GM21526 (cell line): ENCODE results near the gene KAZN.

ENCODE experiments used
- ATAC-seq: cut with Tn5 transposase; IDR thresholded peaks from one replicate; pipeline ENCODE4 v1.9.1; 2021; ENCODE audit warnings: moderate library complexity; ENCODE audit not compliant: unreplicated experiment, low FRiP score

The KAZN gene

GRCh38 chr1:14987829-14988603, 389.5 kb downstream of the KAZN start:
- no peak for ATAC-seq

- no peak for ATAC-seq
Observed at GRCh38 chr1:14988636-14989035, 390.2 kb downstream of the KAZN start.

DNA sequence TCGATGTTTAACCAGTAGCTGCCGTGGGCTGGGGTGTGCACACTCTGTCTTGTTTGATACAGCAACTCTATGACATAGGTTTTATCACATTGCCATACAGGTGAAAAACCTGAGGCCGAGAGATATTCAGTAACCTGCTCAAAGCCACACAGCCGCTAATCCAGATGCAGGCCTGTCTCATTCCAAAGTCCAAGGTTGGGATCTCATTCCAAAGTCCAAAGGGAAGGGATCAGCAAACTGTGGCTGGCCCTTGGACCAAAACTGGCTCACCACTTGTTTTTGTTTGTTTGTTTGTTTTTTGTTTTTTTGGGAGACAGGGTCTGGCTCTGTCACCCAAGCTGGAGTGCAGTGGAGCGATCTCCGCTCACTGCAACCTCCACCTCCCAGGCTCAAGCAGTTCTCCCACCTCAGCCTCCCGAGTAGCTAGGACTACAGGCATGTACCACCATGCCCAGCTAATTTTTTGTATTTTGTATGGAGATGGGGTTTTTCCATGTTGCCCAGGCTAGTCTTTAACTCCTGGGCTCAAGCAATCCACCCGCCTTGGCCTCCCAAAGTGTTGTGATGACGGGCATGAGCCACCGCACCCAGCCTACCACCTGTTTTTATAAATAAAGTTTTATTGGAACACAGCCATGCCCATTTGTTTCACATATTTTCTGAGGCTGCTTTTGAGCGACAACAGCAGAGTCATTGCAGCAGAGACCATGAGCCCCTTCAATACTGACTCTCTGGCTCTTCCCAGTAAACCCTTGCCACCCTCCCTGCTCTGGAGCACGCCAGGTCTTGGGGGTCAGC, 391.6 kb downstream of the KAZN start:
- ATAC-seq: no peak

- no peak for ATAC-seq
Observed at GRCh38 chr1:14993414-14993813, 394.9 kb downstream of the KAZN start.

- no peak for ATAC-seq
Observed at GRCh38 chr1:14994148-14994547, 395.7 kb downstream of the KAZN start.

DNA sequence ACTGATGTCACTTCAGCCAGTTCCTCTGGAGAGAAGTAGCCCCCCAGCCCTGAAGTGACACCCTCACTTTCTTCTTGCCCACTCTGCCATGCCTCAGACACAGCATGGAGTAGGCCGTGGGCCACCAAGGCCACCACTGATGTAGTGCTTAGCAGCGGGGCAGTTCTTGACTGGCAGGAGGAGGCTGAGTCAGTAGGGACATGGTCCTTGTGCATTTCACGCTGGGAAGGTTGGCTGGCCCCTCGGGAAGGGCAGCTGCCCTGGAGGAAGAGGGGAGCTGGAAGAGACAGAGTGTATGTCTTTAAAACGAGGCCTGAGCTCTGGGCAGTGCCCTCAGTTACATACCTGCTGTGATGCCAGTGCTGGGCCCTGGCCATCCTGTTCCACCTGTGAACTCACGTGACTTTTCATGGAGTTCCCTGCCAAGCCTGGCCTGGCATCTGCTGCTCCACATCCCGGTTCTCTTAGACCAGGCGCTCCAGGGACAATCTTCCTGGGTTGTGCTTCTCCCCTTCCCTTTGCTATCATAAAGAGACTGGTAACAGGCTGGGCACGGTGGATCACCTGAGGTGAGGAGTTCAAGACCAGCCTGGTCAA, 396.5 kb downstream of the KAZN start:
- no peak for ATAC-seq

DNA sequence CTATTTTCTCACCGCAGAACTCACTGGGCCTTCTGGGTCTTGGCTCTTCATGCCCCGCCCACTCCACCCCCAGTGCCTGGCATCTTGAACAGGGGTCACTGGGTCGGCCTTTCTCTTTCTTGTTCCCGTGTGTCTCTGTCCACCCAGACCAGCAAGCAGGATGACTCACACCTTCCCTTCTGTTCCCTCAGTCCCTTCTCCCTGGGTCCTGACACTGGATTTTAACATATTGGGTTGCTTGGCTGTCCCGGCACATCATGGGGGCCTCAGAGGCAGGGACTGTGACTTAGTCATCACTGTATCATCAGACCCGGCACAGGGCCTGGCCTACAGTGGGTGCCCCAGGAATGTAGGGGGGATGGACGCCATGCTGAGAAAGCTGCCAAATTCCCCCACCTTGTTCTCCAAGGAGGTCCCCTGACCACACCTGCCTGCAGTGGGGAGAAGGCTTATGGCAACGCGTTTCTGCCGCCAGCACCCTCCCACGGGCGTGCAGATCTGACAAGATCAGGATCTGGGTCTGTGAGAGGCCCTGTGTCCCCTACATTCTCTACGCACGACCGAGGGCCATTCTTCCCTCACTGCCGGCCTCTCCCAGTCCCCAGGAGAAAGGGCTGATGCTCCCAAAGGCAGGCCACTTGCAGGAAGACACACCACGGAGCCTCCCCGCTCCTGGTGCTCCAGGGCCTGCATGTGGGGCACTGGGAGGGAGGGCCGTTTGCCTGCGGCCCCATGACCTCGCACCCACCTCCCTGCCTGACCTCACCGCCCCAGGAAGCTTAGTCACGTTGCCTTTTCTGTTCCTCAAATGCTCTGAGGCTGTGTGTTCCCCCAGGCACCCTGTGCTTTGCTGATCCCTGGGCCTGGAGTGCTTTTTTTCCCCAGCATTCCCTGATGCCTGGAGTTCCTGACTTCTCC, 397.9 kb downstream of the KAZN start:
- no peak for ATAC-seq

DNA sequence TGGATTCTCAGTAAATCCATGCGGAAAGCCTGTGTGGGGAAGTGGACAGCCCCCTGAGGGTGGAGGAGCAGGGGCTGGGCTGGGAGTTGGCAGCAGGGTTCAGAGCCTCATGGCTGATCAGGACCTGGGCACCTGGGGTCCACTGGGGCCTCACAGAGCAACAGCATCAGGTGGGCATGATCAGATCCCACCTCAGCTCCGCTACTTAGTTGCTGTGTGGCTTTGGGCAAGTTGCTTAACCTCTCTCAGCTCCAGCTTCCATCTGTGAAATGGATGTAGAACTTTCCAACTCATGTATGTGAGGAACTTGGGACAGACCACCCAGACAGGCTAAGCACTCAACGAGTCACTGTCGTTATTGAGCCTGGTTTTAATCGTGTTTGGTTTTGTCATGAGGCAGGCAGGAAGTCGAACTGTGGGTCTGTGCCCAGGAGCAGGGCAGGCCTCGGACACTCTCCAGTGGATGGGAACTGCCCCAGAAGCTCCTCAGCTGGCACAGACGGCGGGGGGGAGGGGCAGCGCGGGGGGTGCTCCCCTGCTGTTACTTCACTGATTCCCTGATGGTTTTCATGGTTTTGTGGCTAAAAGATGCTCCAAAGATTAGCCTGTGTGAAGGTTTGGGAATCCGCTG, 399.3 kb downstream of the KAZN start:
- ATAC-seq: no peak

GRCh38 chr1:14999441-14999840, 401.0 kb downstream of the KAZN start:
- no peak for ATAC-seq

DNA sequence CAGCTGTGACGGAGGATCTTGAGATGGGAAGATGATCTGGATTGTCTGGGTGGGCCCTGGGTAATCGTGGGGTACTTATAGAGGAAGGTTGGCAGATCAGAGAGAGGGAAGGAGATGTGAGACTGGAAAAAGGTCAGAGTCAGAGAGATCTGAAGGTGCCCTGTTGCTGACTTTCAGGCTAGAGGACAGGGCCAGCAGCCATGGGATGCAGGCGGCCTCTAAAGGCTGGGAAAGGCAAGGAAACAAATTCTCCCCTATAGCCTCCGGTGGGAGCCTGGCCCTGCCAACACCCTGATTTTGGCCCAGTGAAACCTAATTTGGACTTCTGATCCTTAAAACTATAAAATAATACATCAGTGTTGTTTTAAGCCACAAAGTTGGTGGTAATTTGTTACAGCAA, 401.5 kb downstream of the KAZN start:
- no peak for ATAC-seq

- ATAC-seq: no peak
Observed at GRCh38 chr1:15000671-15001070, 402.2 kb downstream of the KAZN start.

GRCh38 chr1:15001317-15001915, 402.9 kb downstream of the KAZN start:
- ATAC-seq: no peak

GRCh38 chr1:15002325-15002724, 403.8 kb downstream of the KAZN start:
- ATAC-seq: no peak

DNA sequence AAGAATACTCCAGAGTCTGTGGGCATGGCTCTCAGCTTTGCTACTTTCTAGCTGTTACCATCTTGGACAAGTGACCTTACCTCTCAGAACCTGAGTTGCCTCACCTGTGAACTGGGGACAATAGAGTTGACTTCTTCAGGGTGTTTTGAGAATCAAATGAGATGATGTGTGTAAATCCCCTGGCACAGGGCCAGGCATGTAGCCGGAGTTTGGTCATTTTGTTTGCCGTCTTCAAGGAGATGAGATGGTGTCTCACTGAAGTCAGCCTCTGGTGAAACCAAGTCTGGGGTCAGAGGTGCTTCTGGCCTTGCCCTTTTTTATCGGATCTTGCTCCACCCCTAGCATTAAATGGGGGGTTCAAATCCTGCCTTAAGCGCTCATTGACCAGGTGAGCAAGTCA, 405.9 kb downstream of the KAZN start:
- ATAC-seq: no peak

DNA sequence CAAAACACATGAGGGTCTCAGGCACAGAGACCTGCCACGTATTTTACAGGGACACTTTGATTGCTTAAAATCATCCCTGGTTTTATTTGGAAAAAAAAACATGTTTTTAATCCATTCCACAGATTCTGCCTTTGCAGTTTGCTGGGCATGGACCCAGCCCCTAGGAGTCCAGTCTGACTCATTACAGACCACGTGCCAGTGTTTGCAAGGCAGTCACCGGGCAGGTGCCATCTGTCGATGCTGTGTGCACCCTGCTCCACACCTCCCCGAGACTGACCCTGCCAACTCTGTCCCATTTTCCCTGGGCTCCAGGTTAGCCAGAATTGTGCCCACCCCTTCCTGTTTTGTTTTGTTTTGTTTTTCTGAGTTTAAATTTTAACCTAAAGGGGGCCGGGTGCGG, 406.6 kb downstream of the KAZN start:
- no peak for ATAC-seq

DNA sequence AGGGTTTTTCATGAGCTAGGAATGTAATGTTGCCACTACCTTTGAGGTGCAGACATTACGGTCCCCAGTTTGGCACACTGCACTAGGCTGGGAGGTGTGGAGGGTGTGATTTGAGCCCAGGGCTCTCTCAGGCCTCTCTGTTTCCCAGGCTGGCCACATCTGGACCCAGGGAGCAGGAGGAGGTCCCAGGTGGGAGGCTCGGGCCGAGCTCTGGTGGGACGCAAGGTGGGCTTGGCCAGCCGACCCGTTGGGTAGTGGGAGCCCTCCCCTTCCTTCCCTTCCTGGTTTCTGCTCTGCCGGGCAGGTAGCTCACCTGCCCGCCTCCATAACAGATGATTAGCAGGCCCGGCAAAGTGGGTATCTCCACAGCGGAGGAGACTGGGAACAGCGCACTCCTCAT, 408.9 kb downstream of the KAZN start:
- ATAC-seq: no peak

DNA sequence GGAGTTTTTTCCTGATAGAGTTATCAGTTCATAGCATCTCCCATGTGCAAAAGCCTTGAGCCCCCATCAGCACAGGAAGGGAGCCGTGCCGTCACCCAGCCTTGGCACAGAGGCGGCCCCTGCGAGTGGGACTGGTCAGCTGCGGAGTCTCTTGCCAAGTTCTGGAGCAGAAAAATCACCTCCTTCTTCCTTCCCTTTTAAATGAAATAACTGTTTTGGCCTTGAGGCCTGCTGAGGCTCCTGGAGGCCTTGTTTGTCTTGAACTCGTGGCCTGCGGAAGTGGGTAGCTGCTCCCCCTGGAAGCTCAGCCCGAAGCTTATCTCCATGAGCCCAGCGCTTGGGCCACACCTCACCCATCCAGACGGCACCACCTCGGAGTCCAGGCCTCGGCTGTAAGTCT, 409.4 kb downstream of the KAZN start:
- no peak for ATAC-seq

DNA sequence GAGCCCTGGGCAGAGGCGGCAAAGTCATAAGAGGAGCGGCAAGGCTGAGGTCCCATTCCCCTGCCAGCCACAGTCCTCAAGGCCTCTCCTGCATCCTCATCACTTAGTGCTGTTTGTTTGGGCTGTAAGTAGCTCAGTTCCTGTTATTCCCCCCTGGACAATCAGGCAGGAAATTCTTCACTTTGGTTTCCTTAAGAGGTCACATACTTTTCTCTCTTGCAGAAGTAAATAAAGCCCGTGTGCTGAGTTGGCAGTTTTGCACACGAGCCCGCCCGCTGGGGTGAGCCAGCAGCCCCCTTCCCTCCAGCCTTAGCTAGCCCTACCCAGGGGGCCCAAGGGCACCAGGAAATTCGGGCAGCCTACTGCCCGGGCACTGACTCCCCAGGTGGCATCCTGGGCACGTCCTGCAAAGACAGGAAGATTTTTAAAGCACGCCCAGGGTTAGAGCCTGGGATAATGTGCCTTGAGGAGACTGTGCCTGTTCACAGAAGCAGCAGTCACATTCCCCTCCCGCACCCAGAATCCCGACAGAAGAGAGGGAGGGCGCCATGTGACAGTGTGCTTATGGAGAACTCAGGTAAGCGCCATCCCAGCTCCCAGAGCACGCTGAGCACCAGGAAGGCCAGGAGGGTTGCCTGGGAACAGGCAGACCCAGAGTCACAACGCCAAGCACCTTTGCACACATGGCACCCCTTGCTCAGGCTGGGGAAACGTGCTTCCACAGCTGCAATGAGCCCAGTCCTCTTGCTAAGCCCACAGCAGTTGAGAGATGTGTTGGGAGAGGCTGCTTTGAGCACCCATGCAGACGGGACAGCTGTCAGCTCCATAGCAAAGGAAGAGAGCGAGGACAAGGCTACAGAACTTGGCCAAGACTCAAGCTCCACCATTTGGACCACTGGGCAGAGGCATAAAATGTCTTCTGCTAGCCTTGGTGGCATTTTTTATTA, 410.6 kb downstream of the KAZN start:
- no peak for ATAC-seq

- no peak for ATAC-seq
Observed at GRCh38 chr1:15011160-15011559, 412.7 kb downstream of the KAZN start.
